H1 (cell line): ENCODE measurements around the gene GMCL2. TPM values are rescaled to one million over a fixed set of nuclear protein-coding genes. Genes with fewer than 3 reads are reported as not detected.

Experiments
- CTCF ChIA-PET: fragments of 300-600 bp; sonication (Branson Sonifier 250); formaldehyde crosslinking; loops from one replicate; lab custom pipeline; 2021; ENCODE audit not compliant: partially characterized antibody; lab: Charles Lee
- POLR2A ChIA-PET: fragments of 300-600 bp; sonication (Branson Sonifier 250); formaldehyde crosslinking; loops from one replicate; lab custom pipeline; 2021; ENCODE audit warnings: inconsistent platforms; ENCODE audit not compliant: partially characterized antibody; lab: Charles Lee
- DNase-seq, 2 experiments: peaks; one replicate each; pipeline versions ENCODE4 v3.0.0 to v3.0.0-alpha.2; 2010 to 2022; ENCODE audit warnings: low spot score in 2 of 2, low read depth in 1 of 2, mixed read lengths in 1 of 2
- FAIRE-seq: peaks from 2 replicates; lab custom pipeline; 2011; peaks lifted over from hg19 to GRCh38; lab: Jason Lieb, UNC
- H2AFZ ChIP-seq: 2 replicates; pipeline ENCODE4 v1.8.1; 2012; ENCODE audit warnings: low read length, inconsistent platforms
- H2AK5ac ChIP-seq: 2 replicates; pipeline ENCODE4 v1.6.1; 2013; ENCODE audit warnings: low read depth, low read length
- H2BK120ac ChIP-seq: replicated peaks from 2 replicates; pipeline ENCODE3; 2013; ENCODE audit warnings: low read depth, low read length, inconsistent platforms
- H2BK12ac ChIP-seq: 2 replicates; pipeline ENCODE4 v1.6.1; 2013; ENCODE audit warnings: low read depth, low read length
- H2BK15ac ChIP-seq: 2 replicates; pipeline ENCODE4 v1.6.1; 2013; ENCODE audit warnings: low read length
- H2BK20ac ChIP-seq: 2 replicates; pipeline ENCODE4 v1.6.1; 2013; ENCODE audit warnings: low read length
- H2BK5ac ChIP-seq: 2 replicates; pipeline ENCODE4 v1.6.1; 2013; ENCODE audit warnings: low read depth, low read length
- H3K14ac ChIP-seq: 2 replicates; pipeline ENCODE4 v1.6.1; 2013; ENCODE audit warnings: inconsistent platforms; ENCODE audit not compliant: insufficient read length
- H3K18ac ChIP-seq: 2 replicates; pipeline ENCODE4 v1.6.1; 2013; ENCODE audit warnings: low read length; ENCODE audit errors: extremely low read depth
- H3K23ac ChIP-seq: 2 replicates; pipeline ENCODE4 v1.6.1; 2013; ENCODE audit warnings: inconsistent platforms; ENCODE audit not compliant: insufficient read length
- H3K23me2 ChIP-seq: 2 replicates; pipeline ENCODE4 v1.6.1; 2013; ENCODE audit warnings: low read depth, low read length
- H3K27ac ChIP-seq: 2 replicates; pipeline ENCODE4 v1.6.1; 2011; ENCODE audit warnings: low read depth, low read length, inconsistent platforms
- H3K27me3 ChIP-seq, 4 experiments: replicated peaks in 1 of 4; 1 replicate in 1 of 4; 2 replicates in 3 of 4; pipeline versions ENCODE4 v1.6.1 to v1.8.1; 2011 to 2013; ENCODE audit warnings: low read length in 3 of 4, mild to moderate bottlenecking in 3 of 4, inconsistent platforms in 2 of 4, mixed read lengths in 2 of 4, moderate library complexity in 1 of 4; ENCODE audit not compliant: control insufficient read depth in 3 of 4, insufficient read depth in 3 of 4; ENCODE audit errors: extremely low read depth in 1 of 4
- H3K36me3 ChIP-seq, 4 experiments: 2 replicates each; pipeline versions ENCODE4 v1.6.1 to v1.8.1; 2011 to 2013; ENCODE audit warnings: mild to moderate bottlenecking in 4 of 4, low read length in 3 of 4, moderate library complexity in 2 of 4, control low read depth in 1 of 4, inconsistent platforms in 1 of 4; ENCODE audit not compliant: insufficient read depth in 4 of 4, control insufficient read depth in 2 of 4
- H3K4ac ChIP-seq: replicated peaks from 2 replicates; pipeline ENCODE3; 2013; ENCODE audit warnings: low read length, low read depth, mixed read lengths, inconsistent platforms; ENCODE audit not compliant: insufficient read length
- H3K4me1 ChIP-seq, 4 experiments: replicated peaks in 1 of 4; 1 replicate in 1 of 4; 2 replicates in 3 of 4; pipeline versions ENCODE4 v1.6.1 to v1.8.1; 2011 to 2013; ENCODE audit warnings: low read length in 3 of 4, inconsistent platforms in 2 of 4, mixed read lengths in 1 of 4; ENCODE audit not compliant: insufficient read depth in 4 of 4, control insufficient read depth in 3 of 4
- H3K4me2 ChIP-seq, 2 experiments: 2 replicates each; pipeline versions ENCODE4 v1.6.1 to v1.8.1; 2011 to 2013; ENCODE audit warnings: low read depth in 2 of 2, low read length in 2 of 2, control low read depth in 1 of 2, inconsistent platforms in 1 of 2, mild to moderate bottlenecking in 1 of 2; ENCODE audit not compliant: insufficient read depth in 1 of 2
- H3K4me3 ChIP-seq, 4 experiments: fragments of 200-600, 300-600 bp in 1 of 4; sonication (generic), shearing (Covaris generic), sonication (Bioruptor Twin) in 1 of 4; 2 replicates each; pipeline versions ENCODE4 v1.5.1 to v1.8.1; 2011 to 2016; ENCODE audit warnings: low read length in 4 of 4, low read depth in 3 of 4, control low read depth in 2 of 4, inconsistent platforms in 2 of 4, mild to moderate bottlenecking in 2 of 4, mixed read lengths in 1 of 4, moderate library complexity in 1 of 4; ENCODE audit not compliant: insufficient read depth in 2 of 4; ENCODE audit errors: extremely low read depth in 1 of 4
- H3K56ac ChIP-seq: replicated peaks from 2 replicates; pipeline ENCODE3; 2013; ENCODE audit warnings: low read depth, mild to moderate bottlenecking, mixed read lengths, low read length, inconsistent platforms; ENCODE audit not compliant: insufficient read length
- H3K79me1 ChIP-seq: 2 replicates; pipeline ENCODE4 v1.6.1; 2013; ENCODE audit warnings: low read depth, low read length, control low read depth
- H3K79me2 ChIP-seq, 2 experiments: 2 replicates each; pipeline versions ENCODE4 v1.6.1 to v1.8.1; 2012 to 2013; ENCODE audit warnings: low read length in 2 of 2, mild to moderate bottlenecking in 2 of 2, inconsistent platforms in 1 of 2; ENCODE audit not compliant: insufficient read depth in 2 of 2, control insufficient read depth in 1 of 2
- H3K9ac ChIP-seq, 4 experiments: replicated peaks in 1 of 4; 1 replicate in 1 of 4; 2 replicates in 3 of 4; pipeline versions ENCODE4 v1.6.1 to v1.8.1; 2011 to 2013; ENCODE audit warnings: low read depth in 3 of 4, low read length in 3 of 4, control low read depth in 2 of 4, mild to moderate bottlenecking in 2 of 4, moderate library complexity in 2 of 4, inconsistent platforms in 1 of 4; ENCODE audit errors: extremely low read depth in 1 of 4
- H3K9me3 ChIP-seq, 2 experiments: 2 replicates each; pipeline versions ENCODE4 v1.6.1 to v1.8.1; 2012 to 2013; ENCODE audit warnings: mild to moderate bottlenecking in 2 of 2, moderate library complexity in 2 of 2, control low read depth in 1 of 2, inconsistent platforms in 1 of 2, low read depth in 1 of 2, low read length in 1 of 2, mixed read lengths in 1 of 2; ENCODE audit not compliant: insufficient read depth in 2 of 2
- H4K20me1 ChIP-seq, 2 experiments: replicated peaks in 1 of 2; 2 replicates each; pipeline versions ENCODE3 to v1.8.1; 2011 to 2013; ENCODE audit warnings: inconsistent platforms in 2 of 2, low read length in 2 of 2, mild to moderate bottlenecking in 1 of 2; ENCODE audit not compliant: insufficient read depth in 2 of 2, control insufficient read depth in 1 of 2
- H4K5ac ChIP-seq: 2 replicates; pipeline ENCODE4 v1.6.1; 2013; ENCODE audit warnings: low read length, low read depth, mixed read lengths, inconsistent platforms; ENCODE audit not compliant: insufficient read length
- H4K8ac ChIP-seq: 2 replicates; pipeline ENCODE4 v1.8.0; 2013; ENCODE audit warnings: mild to moderate bottlenecking, moderate library complexity, low read length, inconsistent platforms; ENCODE audit not compliant: insufficient read depth; ENCODE audit errors: extremely low read depth
- H4K91ac ChIP-seq: replicated peaks from 2 replicates; pipeline ENCODE3; 2013; ENCODE audit warnings: low read length, mixed read lengths, inconsistent platforms; ENCODE audit not compliant: insufficient read length
- BACH1 ChIP-seq: IDR thresholded peaks from 2 replicates; pipeline ENCODE4 v1.6.1; 2012; ENCODE audit warnings: low read length, improper control_type of control experiment
- CEBPB ChIP-seq: IDR thresholded peaks from 2 replicates; pipeline ENCODE4 v1.6.1; 2012; ENCODE audit warnings: low read depth, low read length
- CREB1 ChIP-seq: IDR thresholded peaks from 2 replicates; pipeline ENCODE4 v1.6.1; 2012; ENCODE audit warnings: inconsistent platforms
- EP300 ChIP-seq, 2 experiments: IDR thresholded peaks; 1 replicate in 1 of 2; 2 replicates in 1 of 2; pipeline ENCODE4 v1.6.1; 2011 to 2012; ENCODE audit warnings: low read depth in 2 of 2, low read length in 2 of 2, mild to moderate bottlenecking in 2 of 2, borderline replicate concordance in 1 of 2, inconsistent platforms in 1 of 2, moderate library complexity in 1 of 2
- EZH2 ChIP-seq: fragments of 200-600 bp; sonication (generic); IDR thresholded peaks from 2 replicates; pipeline ENCODE4 v1.7.1; 2012; ENCODE audit warnings: low read depth, mild to moderate bottlenecking, moderate library complexity, low read length, inconsistent platforms; ENCODE audit not compliant: severe bottlenecking
- KDM5A ChIP-seq: fragments of 200-600 bp; IDR thresholded peaks from 2 replicates; pipeline ENCODE4 v1.7.1; 2012; ENCODE audit warnings: mild to moderate bottlenecking, low read length, inconsistent platforms, mixed read lengths
- PHF8 ChIP-seq: fragments of 200-600 bp; sonication (generic); conservative IDR thresholded peaks from 2 replicates; pipeline ENCODE4 v1.7.1; 2012; ENCODE audit warnings: low read depth, mild to moderate bottlenecking, inconsistent platforms, low read length, moderate library complexity
- SIX5 ChIP-seq: IDR thresholded peaks from 2 replicates; pipeline ENCODE4 v1.6.1; 2011; ENCODE audit warnings: mild to moderate bottlenecking, low read depth, low read length
- SP1 ChIP-seq: IDR thresholded peaks from 2 replicates; pipeline ENCODE4 v1.6.1; 2011; ENCODE audit warnings: low read depth, low read length
- SP4 ChIP-seq: IDR thresholded peaks from 2 replicates; pipeline ENCODE4 v1.6.1; 2012; ENCODE audit warnings: low read length, inconsistent platforms
- USF2 ChIP-seq: IDR thresholded peaks from 2 replicates; pipeline ENCODE4 v1.6.1; 2011; ENCODE audit warnings: low read length, improper control_type of control experiment
- WGBS, 2 experiments: shearing (Covaris generic) in 1 of 2; methylation state at CpG; one replicate each; pipeline versions ENCODE4 v1.1.6 to v1.1.7; 2013 to 2015; ENCODE audit warnings: low lambda C conversion rate in 2 of 2, mixed read lengths in 2 of 2, inconsistent platforms in 1 of 2, low coverage in 1 of 2, missing lambda C conversion rate in 1 of 2; ENCODE audit not compliant: insufficient replicate concordance in 2 of 2, insufficient coverage in 1 of 2, insufficient read length in 1 of 2; ENCODE audit errors: extremely low coverage in 1 of 2, missing lambda C conversion rate in 1 of 2; 5-methylcytosine and 5-hydroxymethylcytosine counted together
- polyA plus RNA-seq, 7 experiments: library from polyadenylated mRNA; depleted of rRNA in 3 of 7; stranded (reverse) in 5 of 7; unstranded in 2 of 7; fragments of >200 nt in 5 of 7; fragments of 200-250 nt in 2 of 7; gene quantifications; 1 replicate in 5 of 7; 2 replicates in 1 of 7; 4 replicates in 1 of 7; pipeline versions ENCODE4 v1.2.1 to v1.2.3, GENCODE V29; 2011 to 2013; ENCODE audit warnings: missing spikeins in 2 of 7, mixed read lengths in 2 of 7
- total RNA-seq: library from RNA; stranded (reverse); fragmentation: NEBNext Ultra II Directional; extraction: Animal tissue kit (Norgen Biotek cat#: 25700); gene quantifications from 2 replicates; pipeline ENCODE4 v1.2.1, GENCODE V29; 2021

Gene GMCL2
- total and polyA plus RNA-seq, 2 of the 8 experiments (the other 6 are each of a cell fraction or from before 2014, with no cell fraction given), result 0.13 TPM; not detected in 1

GRCh38 chr5:178230879-178231538, 43.8 kb upstream of the GMCL2 start:
- Histone ChIP-seq H3K27ac (no peak overlapping the region), H3K14ac (no peak overlapping the region), H2BK15ac (0 out of 2 replicates have a peak overlapping the region, but pooled peaks have one; percentile 6), H3K56ac (no peak overlapping the region), H2BK5ac (no peak overlapping the region), H2AK5ac (peak overlapping the region; percentile 18; the same call in 1 of the 2 replicates), H4K8ac (no peak overlapping the region; the same call in 1 of the 2 replicates), H2BK120ac (no peak overlapping the region), H2BK12ac (0 out of 2 replicates have a peak overlapping the region, but pooled peaks have one; percentile 27), H3K9ac (0 out of 7 replicates have a peak overlapping the region, but pooled peaks of 1 of the 4 experiments have one; percentile 8), H3K36me3 (peaks cover 7 to 35% (median 18%) of the 10 kb centered on the region in 4 experiments; a peak in 6 of 8 replicates), H3K4me2 (peak overlapping the region; percentile 72 to 94), H2AFZ (no peak overlapping the region), H3K27me3 (no peaks in the 10 kb centered on the region), H3K4me1 (peaks cover 0 to 17% (median 10%) of the 10 kb centered on the region in 4 experiments; a peak in 6 of 7 replicates), H3K79me1 (peaks cover 11% of the 10 kb centered on the region), H3K9me3 (no peaks in the 10 kb centered on the region), H3K79me2 (peaks cover 0 to 13% of the 10 kb centered on the region in 2 experiments; a peak in 2 of 4 replicates), H4K5ac (no peak overlapping the region), H3K4me3 (peak overlapping the region; percentile 52 to 72 (median 64); a peak in 6 of 8 replicates), H3K23ac (no peak overlapping the region), H3K23me2 (peaks cover 3% of the 10 kb centered on the region; the same call in 1 of the 2 replicates), H4K20me1 (peaks cover 0 to 5% of the 10 kb centered on the region in 2 experiments), H4K91ac (no peak overlapping the region), H2BK20ac (no peak overlapping the region), H3K18ac (no peak overlapping the region), H3K4ac (no peak overlapping the region)
- 94% methylated on average over 9 of the region's 9 CpGs; no CpG with 5 or more reads in 1 of the 2 experiments for WGBS, 2 experiments
- POLR2A ChIA-PET, result interaction anchor here (1.0 to 21.6 kb wide), 7 partner anchors 10 to 54 kb away, joined by 3 to 507 read pairs (median 6); partner anchors contain the start of gene HNRNPAB
- DNase-seq, result no peak
- TF ChIP-seq CREB1, result no peak
- TF ChIP-seq KDM5A, result no peak
- TF ChIP-seq SP4, result no peak
- no peak for TF ChIP-seq CEBPB
- TF ChIP-seq EP300 (IDR thresholded peaks at IDR 0.05; ENCODE audit: borderline replicate concordance in 1 of 2, low read depth in 2 of 2, low read length in 2 of 2), result no peak
- no peak for TF ChIP-seq SP1
- TF ChIP-seq EZH2, result no peak
- no peak for TF ChIP-seq PHF8
- TF ChIP-seq SIX5, result no peak
- TF ChIP-seq USF2, result no peak
- no peak for TF ChIP-seq BACH1
- CTCF ChIA-PET, result interaction anchor here (0.6 to 2.2 kb wide), 8 partner anchors 10 to 1744 kb away, joined by 3 to 8 read pairs (median 3); partner anchors contain the start of gene COL23A1
- no peak for FAIRE-seq
